GM06990 (cell line): ENCODE measurements around the gene TMEM19.

Experiments
- DNase-seq: peaks from one replicate; pipeline ENCODE4 v3.0.0-alpha.2; 2011; ENCODE audit not compliant: insufficient read length; ENCODE audit errors: extremely low read depth
- H3K27me3 ChIP-seq: replicated peaks from 2 replicates; pipeline ENCODE4 v1.6.0; 2011; ENCODE audit warnings: low read length; ENCODE audit not compliant: control insufficient read depth, insufficient read depth
- H3K36me3 ChIP-seq: 2 replicates; pipeline ENCODE4 v1.5.1; 2011; ENCODE audit warnings: low read length; ENCODE audit not compliant: control insufficient read depth, insufficient read depth
- H3K4me3 ChIP-seq: replicated peaks from 2 replicates; pipeline ENCODE4 v1.5.1; 2011; ENCODE audit warnings: low read depth, mild to moderate bottlenecking, control low read depth, low read length
- TF ChIP-seq, protein P1 (sequence below): IDR thresholded peaks from 2 replicates; pipeline ENCODE4 v1.5.1; 2011; ENCODE audit warnings: low read length, control low read depth, mild to moderate bottlenecking, inconsistent platforms; ENCODE audit not compliant: insufficient read depth, poor library complexity, severe bottlenecking

The TMEM19 gene

GRCh38 chr12:71725011-71725410 lies 39.1 kb downstream of the TMEM19 start:
- no peaks in the 10 kb centered on the region for H3K36me3 ChIP-seq
- TF ChIP-seq, protein P1, sequence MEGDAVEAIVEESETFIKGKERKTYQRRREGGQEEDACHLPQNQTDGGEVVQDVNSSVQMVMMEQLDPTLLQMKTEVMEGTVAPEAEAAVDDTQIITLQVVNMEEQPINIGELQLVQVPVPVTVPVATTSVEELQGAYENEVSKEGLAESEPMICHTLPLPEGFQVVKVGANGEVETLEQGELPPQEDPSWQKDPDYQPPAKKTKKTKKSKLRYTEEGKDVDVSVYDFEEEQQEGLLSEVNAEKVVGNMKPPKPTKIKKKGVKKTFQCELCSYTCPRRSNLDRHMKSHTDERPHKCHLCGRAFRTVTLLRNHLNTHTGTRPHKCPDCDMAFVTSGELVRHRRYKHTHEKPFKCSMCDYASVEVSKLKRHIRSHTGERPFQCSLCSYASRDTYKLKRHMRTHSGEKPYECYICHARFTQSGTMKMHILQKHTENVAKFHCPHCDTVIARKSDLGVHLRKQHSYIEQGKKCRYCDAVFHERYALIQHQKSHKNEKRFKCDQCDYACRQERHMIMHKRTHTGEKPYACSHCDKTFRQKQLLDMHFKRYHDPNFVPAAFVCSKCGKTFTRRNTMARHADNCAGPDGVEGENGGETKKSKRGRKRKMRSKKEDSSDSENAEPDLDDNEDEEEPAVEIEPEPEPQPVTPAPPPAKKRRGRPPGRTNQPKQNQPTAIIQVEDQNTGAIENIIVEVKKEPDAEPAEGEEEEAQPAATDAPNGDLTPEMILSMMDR, result no peak
- H3K27me3 ChIP-seq, result no peaks in the 10 kb centered on the region
- no peak overlapping the region for H3K4me3 ChIP-seq
- DNase-seq, result no peak

GRCh38 chr12:71726548-71726947 lies 40.7 kb downstream of the TMEM19 start:
- no peaks in the 10 kb centered on the region for H3K36me3 ChIP-seq

GRCh38 chr12:71727958-71728357 lies 42.1 kb downstream of the TMEM19 start:
- no peak for DNase-seq
- TF ChIP-seq, protein P1, result no peak
- Histone ChIP-seq H3K36me3 (no peaks in the 10 kb centered on the region), H3K4me3 (no peak overlapping the region), H3K27me3 (no peaks in the 10 kb centered on the region)

More at GRCh38 chr12:71726548-71726947, 40.7 kb downstream of the TMEM19 start:
- H3K4me3 ChIP-seq, result no peak overlapping the region
- TF ChIP-seq, protein P1, result no peak
- DNase-seq, result no peak
- no peaks in the 10 kb centered on the region for H3K27me3 ChIP-seq

DNA sequence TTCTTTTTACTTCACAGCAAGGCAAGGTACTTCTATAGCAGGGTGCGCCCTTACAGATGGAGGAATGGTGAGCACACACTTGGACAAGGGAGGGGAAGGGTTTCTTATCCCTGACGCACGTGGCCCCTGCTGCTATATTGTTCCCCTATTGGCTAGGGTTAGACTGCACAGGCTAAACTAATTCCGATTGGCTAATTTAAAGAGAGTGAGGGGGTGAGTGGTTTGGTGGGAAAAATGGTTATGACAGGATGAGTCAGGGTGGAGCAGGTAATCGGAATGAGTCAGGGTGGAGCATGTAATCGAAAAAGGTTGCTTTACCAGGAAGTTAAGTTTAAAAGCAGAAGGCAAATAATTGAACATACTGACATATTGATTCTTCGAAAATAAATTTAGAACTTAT lies 45.1 kb downstream of the TMEM19 start:
- TF ChIP-seq, protein P1, result no peak
- no peaks in the 10 kb centered on the region for H3K27me3 ChIP-seq
- H3K36me3 ChIP-seq, result no peaks in the 10 kb centered on the region
- no peak for DNase-seq
- no peak overlapping the region for H3K4me3 ChIP-seq

DNA sequence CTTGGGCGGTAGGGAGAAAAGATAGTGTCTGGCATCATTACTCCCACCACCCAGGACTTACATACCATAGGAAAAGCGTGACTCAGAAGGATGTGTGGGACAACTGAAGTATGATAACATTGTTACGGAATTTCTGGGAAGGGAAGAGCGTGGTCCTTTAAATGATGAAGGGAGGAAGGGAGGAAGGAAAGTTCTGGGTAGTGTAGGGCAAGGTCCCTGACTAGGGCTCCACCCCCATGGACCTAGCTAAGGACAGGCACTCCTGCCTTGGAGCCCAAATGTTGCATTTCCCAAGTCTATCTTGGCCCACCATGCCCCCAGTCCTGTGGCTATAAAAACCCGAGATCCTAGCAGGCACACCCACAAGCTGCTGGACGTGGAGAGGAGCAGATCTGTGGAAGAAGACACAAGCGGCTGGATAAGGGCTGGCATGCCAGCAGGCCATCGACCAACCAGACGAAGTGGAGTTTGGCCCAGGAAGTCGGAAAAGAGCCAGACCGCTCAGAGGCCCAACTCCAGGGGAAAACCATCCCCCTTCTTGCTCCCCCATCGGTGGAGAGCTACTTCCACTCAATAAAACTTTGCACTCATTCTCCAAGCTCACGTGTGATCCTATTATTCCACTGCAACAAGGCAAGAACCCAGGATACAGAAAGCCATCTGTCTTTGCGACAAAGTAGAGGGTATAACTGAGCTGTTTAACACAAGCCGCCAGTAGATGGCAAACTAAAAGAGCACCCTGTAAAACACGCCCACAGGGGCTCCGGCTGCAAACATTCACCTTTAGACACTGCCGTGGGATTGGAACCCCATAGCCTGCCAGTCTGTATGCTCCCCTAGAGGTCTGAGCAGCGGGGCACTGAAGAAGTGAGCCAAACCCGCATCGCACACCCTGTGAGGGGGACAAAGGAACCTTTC lies 45.8 kb downstream of the TMEM19 start:
- TF ChIP-seq, protein P1, result no peak
- Histone ChIP-seq H3K36me3 (no peaks in the 10 kb centered on the region), H3K4me3 (no peak overlapping the region), H3K27me3 (no peaks in the 10 kb centered on the region)
- DNase-seq, result no peak
